GM12878 (cell line): ENCODE data around the gene TLR10. TPM values are rescaled to one million over a fixed set of nuclear protein-coding genes. Genes with fewer than 3 reads are reported as not detected.

Experiments
- BCL3 ChIP-seq: IDR thresholded peaks from 2 replicates; pipeline ENCODE4 v1.6.1; 2011; ENCODE audit warnings: borderline replicate concordance, low read depth, mild to moderate bottlenecking, moderate library complexity, low read length; ENCODE audit not compliant: insufficient read depth, poor library complexity, severe bottlenecking
- CBX5 ChIP-seq: sonication (generic); IDR thresholded peaks from 2 replicates; pipeline ENCODE4 v1.6.1; 2016; ENCODE audit warnings: low read depth, moderate library complexity, mild to moderate bottlenecking, inconsistent platforms
- CEBPZ ChIP-seq: fragments of 150-350 bp; IDR thresholded peaks from 2 replicates; pipeline ENCODE4 v1.6.1; 2016; ENCODE audit warnings: low read depth, low read length
- CREB1 ChIP-seq: IDR thresholded peaks from 2 replicates; pipeline ENCODE4 v1.6.1; 2012; ENCODE audit warnings: low read depth, mild to moderate bottlenecking, inconsistent platforms
- E2F8 ChIP-seq: fragments of 450-650 bp; IDR thresholded peaks from 2 replicates; pipeline ENCODE4 v1.6.1; 2018; ENCODE audit warnings: mild to moderate bottlenecking, low read depth, moderate library complexity; ENCODE audit not compliant: partially characterized antibody
- KAT2A ChIP-seq: conservative IDR thresholded peaks from 2 replicates; pipeline ENCODE4 v1.6.1; 2011; ENCODE audit warnings: low read depth, low read length; ENCODE audit not compliant: control insufficient read depth
- MAX ChIP-seq: IDR thresholded peaks from 2 replicates; pipeline ENCODE4 v1.6.1; 2012; ENCODE audit warnings: low read depth, low read length, improper control_type of control experiment
- MEF2A ChIP-seq: IDR thresholded peaks from 2 replicates; pipeline ENCODE4 v1.6.1; 2011; ENCODE audit warnings: low read depth, mild to moderate bottlenecking, low read length, moderate library complexity; ENCODE audit not compliant: insufficient read depth
- NFIC ChIP-seq: IDR thresholded peaks from 2 replicates; pipeline ENCODE4 v1.6.1; 2012; ENCODE audit warnings: low read depth, mild to moderate bottlenecking, inconsistent platforms, low read length, moderate library complexity
- NR2F1 ChIP-seq: fragments of 450-650 bp; conservative IDR thresholded peaks from 2 replicates; pipeline ENCODE4 v1.6.1; 2017; ENCODE audit warnings: mild to moderate bottlenecking
- RAD51 ChIP-seq: fragments of 450-650 bp; IDR thresholded peaks from 2 replicates; pipeline ENCODE4 v1.6.1; 2016; ENCODE audit warnings: moderate library complexity, mild to moderate bottlenecking, inconsistent platforms
- RBBP5 ChIP-seq: fragments of 200-600 bp; sonication (generic); conservative IDR thresholded peaks from 2 replicates; pipeline ENCODE4 v1.6.1; 2016
- RCOR1 ChIP-seq: conservative IDR thresholded peaks from 2 replicates; pipeline ENCODE4 v1.6.1; 2012; ENCODE audit warnings: low read depth, low read length, improper control_type of control experiment
- SP1 ChIP-seq: IDR thresholded peaks from one replicate; pipeline ENCODE4 v1.6.1; 2011; ENCODE audit warnings: low read depth, low read length
- SUZ12 ChIP-seq: fragments of 200-600 bp; sonication (generic); IDR thresholded peaks from one replicate; pipeline ENCODE4 v1.6.1; 2018; ENCODE audit warnings: antibody characterized with exemption, mild to moderate bottlenecking; ENCODE audit not compliant: unreplicated experiment
- TCF12 ChIP-seq: IDR thresholded peaks from 2 replicates; pipeline ENCODE4 v1.6.1; 2011; ENCODE audit warnings: low read depth, mild to moderate bottlenecking, low read length
- ZBTB33 ChIP-seq: fragments of 450-650 bp; IDR thresholded peaks from 2 replicates; pipeline ENCODE4 v1.6.1; 2017; ENCODE audit warnings: mild to moderate bottlenecking
- ZNF384 ChIP-seq: IDR thresholded peaks from 2 replicates; pipeline ENCODE4 v1.6.1; 2012; ENCODE audit warnings: low read depth, mild to moderate bottlenecking, low read length, improper control_type of control experiment, borderline replicate concordance
- polyA plus RNA-seq, 11 experiments: library from polyadenylated mRNA; depleted of rRNA in 4 of 11; unstranded in 6 of 11; stranded (reverse) in 5 of 11; fragments of >200 nt; fragmentation: Nextera tagmentation in 4 of 11; fragmentation: Illumina TruSeq in 1 of 11; extraction: Ambion mirVana in 4 of 11; extraction: Trizol in 1 of 11; gene quantifications; 1 replicate in 1 of 11; 2 replicates in 10 of 11; pipeline versions ENCODE4 v1.2.1 to v1.2.3, GENCODE V29; 2011 to 2016; ENCODE audit warnings: inconsistent platforms in 2 of 11, missing spikeins in 2 of 11, low read depth in 1 of 11
- total RNA-seq, 4 experiments: library from RNA; depleted of rRNA in 3 of 4; stranded (reverse); fragments of >200 nt in 3 of 4; fragmentation: Illumina TruSeq in 1 of 4; extraction: Trizol in 1 of 4; gene quantifications; 2 replicates each; pipeline versions ENCODE4 v1.2.1 to v1.2.3, GENCODE V29; 2013 to 2021

The TLR10 gene
- total and polyA plus RNA-seq, 10 of the 15 experiments (the other 5 are each of a cell fraction or from before 2014, with no cell fraction given), result 31.5 to 149 (median 64.9) TPM

- peak; percentile 52; the same call in 1 of the 2 replicates for TF ChIP-seq TCF12
- TF ChIP-seq RCOR1, result no peak
- no peak for TF ChIP-seq SUZ12
- peak; percentile 49; the same call in 1 of the 2 replicates for TF ChIP-seq NFIC
- 0 out of 2 replicates have a peak, but pooled peaks have one; percentile 20 for TF ChIP-seq ZNF384
- no peak for TF ChIP-seq ZBTB33
- no peak for TF ChIP-seq KAT2A
- TF ChIP-seq E2F8, result no peak
- TF ChIP-seq CEBPZ, result no peak
- TF ChIP-seq CBX5, result no peak
- no peak for TF ChIP-seq SP1
- TF ChIP-seq BCL3, result peak; percentile 48
- no peak for TF ChIP-seq MAX
- TF ChIP-seq NR2F1, result no peak; the same call in 1 of the 2 replicates
- TF ChIP-seq CREB1, result peak; percentile 77
- TF ChIP-seq MEF2A, result 0 out of 2 replicates have a peak, but pooled peaks have one; percentile 51
- no peak for TF ChIP-seq RBBP5
- TF ChIP-seq RAD51, result no peak
These were observed 37.7 kb upstream of the TLR10 start (continued) for GRCh38 chr4:38820329-38821061.
